ENCODE results near the gene WHRN.

WHRN gene

GRCh38 chr9:114357911-114358328, 147.4 kb downstream of the WHRN start:
- no peak for DNase-seq

- no peak for DNase-seq
These were observed 147.9 kb downstream of the WHRN start for GRCh38 chr9:114357360-114357759.

- no peak for DNase-seq
These were observed 148.5 kb downstream of the WHRN start for GRCh38 chr9:114356792-114357191.

DNA sequence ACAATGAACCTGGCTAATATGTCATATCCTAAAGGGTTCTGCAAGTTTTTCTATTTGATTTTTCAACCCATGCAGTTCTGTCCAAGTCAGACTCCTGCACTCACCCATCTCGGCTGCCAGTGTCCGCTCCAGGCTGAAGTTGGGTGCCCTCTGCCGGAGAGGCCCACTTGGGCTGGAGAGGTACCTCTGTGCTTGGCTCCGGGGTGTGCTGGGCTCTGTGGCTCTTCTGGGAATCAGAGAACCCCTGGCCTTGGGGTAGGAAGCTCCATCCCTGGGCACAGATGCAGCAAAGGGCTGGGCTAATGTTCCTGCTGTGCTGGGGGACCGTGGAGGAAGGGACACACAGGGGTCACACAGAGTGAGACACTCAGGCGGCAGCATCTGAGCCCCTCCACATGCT, 149.5 kb downstream of the WHRN start:
- DNase-seq = no peak

Measured in stimulated activated CD4-positive, alpha-beta T cell treated with anti-CD3 and anti-CD28 coated beads, Interleukin-12 subunit alpha, Interleukin-12 subunit beta, amount 100 ng/mL, for 4 hours (primary cell).